IMR-90 (cell line): ENCODE measurements around the gene FER. TPM values are rescaled to one million over a fixed set of nuclear protein-coding genes. Genes with fewer than 3 reads are reported as not detected.

Source experiments
- ATAC-seq: fragments of 200-7000 bp; cut with Tn5 transposase; 2 replicates; pipeline ENCODE4 v1.9.1; 2020; ENCODE audit warnings: low read depth, mild to moderate bottlenecking, moderate library complexity
- BruUV-seq: library from RNA; stranded (reverse); fragments of 400-500 nt; replicated peaks from 2 replicates; lab custom pipeline; 2021; lab: Mats Ljungman, UMichigan
- CTCF ChIA-PET: fragments of 300-600 bp; formaldehyde crosslinking; extraction: SDS; loops from one replicate; lab custom pipeline; 2021; ENCODE audit warnings: antibody characterized with exemption; lab: Yijun Ruan, JAX
- POLR2A ChIA-PET: fragments of 300-600 bp; sonication (Branson Sonifier 250); formaldehyde crosslinking; loops from one replicate; lab custom pipeline; 2022; ENCODE audit warnings: antibody characterized with exemption; ENCODE audit not compliant: unreplicated experiment; lab: Charles Lee
- DNase-seq: peaks from one replicate; pipeline ENCODE4 v3.0.0; 2013
- H2AFZ ChIP-seq: replicated peaks from 2 replicates; pipeline ENCODE3; 2013; ENCODE audit warnings: low read length, mild to moderate bottlenecking; ENCODE audit not compliant: poor library complexity
- H2AK5ac ChIP-seq: 2 replicates; pipeline ENCODE4 v1.6.1; 2013; ENCODE audit warnings: low read depth, low read length, inconsistent platforms
- H2AK9ac ChIP-seq: replicated peaks from 2 replicates; pipeline ENCODE3; 2013; ENCODE audit warnings: mild to moderate bottlenecking, low read depth, low read length, moderate library complexity; ENCODE audit not compliant: poor library complexity
- H2BK120ac ChIP-seq: 2 replicates; pipeline ENCODE4 v1.6.1; 2013; ENCODE audit warnings: low read depth, low read length, inconsistent platforms
- H2BK15ac ChIP-seq: 3 replicates; pipeline ENCODE4 v1.6.1; 2013; ENCODE audit warnings: low read depth, low read length, inconsistent platforms
- H2BK20ac ChIP-seq: 2 replicates; pipeline ENCODE4 v1.6.1; 2013; ENCODE audit warnings: low read depth, mild to moderate bottlenecking, inconsistent platforms, low read length, moderate library complexity
- H2BK5ac ChIP-seq: 2 replicates; pipeline ENCODE4 v1.6.1; 2013; ENCODE audit warnings: mild to moderate bottlenecking, low read depth, low read length, inconsistent platforms; ENCODE audit not compliant: poor library complexity, severe bottlenecking
- H3K14ac ChIP-seq: replicated peaks from 2 replicates; pipeline ENCODE4 v1.6.1; 2013; ENCODE audit warnings: low read depth, low read length, inconsistent platforms
- H3K18ac ChIP-seq: 2 replicates; pipeline ENCODE4 v1.6.1; 2013; ENCODE audit warnings: low read depth, low read length, control low read depth
- H3K23ac ChIP-seq: 2 replicates; pipeline ENCODE4 v1.6.1; 2013; ENCODE audit warnings: low read depth, low read length, inconsistent platforms
- H3K27ac ChIP-seq: 2 replicates; pipeline ENCODE4 v1.5.1; 2013; ENCODE audit warnings: mild to moderate bottlenecking, control low read depth, low read length; ENCODE audit not compliant: insufficient read depth
- H3K27me3 ChIP-seq: 2 replicates; pipeline ENCODE4 v1.6.1; 2013; ENCODE audit warnings: low read length; ENCODE audit not compliant: control insufficient read depth, insufficient read depth
- H3K36me3 ChIP-seq: 2 replicates; pipeline ENCODE4 v1.6.1; 2013; ENCODE audit warnings: low read length, mixed read lengths; ENCODE audit not compliant: control insufficient read depth, insufficient read depth
- H3K4ac ChIP-seq: 2 replicates; pipeline ENCODE4 v1.6.1; 2013; ENCODE audit warnings: low read depth, low read length, inconsistent platforms
- H3K4me1 ChIP-seq: 2 replicates; pipeline ENCODE4 v1.6.1; 2013; ENCODE audit warnings: low read length, mixed read lengths; ENCODE audit not compliant: control insufficient read depth, insufficient read depth
- H3K4me2 ChIP-seq: 2 replicates; pipeline ENCODE4 v1.6.1; 2013; ENCODE audit warnings: low read depth, mild to moderate bottlenecking, control low read depth, low read length, moderate library complexity
- H3K4me3 ChIP-seq: 2 replicates; pipeline ENCODE4 v1.5.1; 2013; ENCODE audit warnings: low read depth, mild to moderate bottlenecking, control low read depth, low read length, moderate library complexity; ENCODE audit not compliant: insufficient read depth
- H3K56ac ChIP-seq: 2 replicates; pipeline ENCODE4 v1.6.1; 2013; ENCODE audit warnings: low read length, inconsistent platforms; ENCODE audit not compliant: insufficient read depth; ENCODE audit errors: extremely low read depth
- H3K79me1 ChIP-seq, 2 experiments: 2 replicates each; pipeline ENCODE4 v1.6.1; 2013; ENCODE audit warnings: low read length in 2 of 2, inconsistent platforms in 1 of 2, low read depth in 1 of 2
- H3K9ac ChIP-seq: 2 replicates; pipeline ENCODE4 v1.6.1; 2013; ENCODE audit warnings: low read depth, low read length, control low read depth
- H3K9me1 ChIP-seq: 2 replicates; pipeline ENCODE4 v1.6.1; 2013; ENCODE audit warnings: low read length, inconsistent platforms; ENCODE audit not compliant: insufficient read depth
- H3K9me3 ChIP-seq: 2 replicates; pipeline ENCODE4 v1.6.1; 2013; ENCODE audit warnings: low read length; ENCODE audit not compliant: control insufficient read depth, insufficient read depth
- H4K20me1 ChIP-seq: 2 replicates; pipeline ENCODE4 v1.6.1; 2013; ENCODE audit warnings: low read length, inconsistent platforms; ENCODE audit not compliant: insufficient read depth
- H4K5ac ChIP-seq: 2 replicates; pipeline ENCODE4 v1.6.1; 2013; ENCODE audit warnings: mild to moderate bottlenecking, low read depth, low read length, control low read depth
- H4K8ac ChIP-seq, 2 experiments: 2 replicates each; pipeline ENCODE4 v1.6.1; 2013; ENCODE audit warnings: low read depth in 2 of 2, low read length in 2 of 2, control low read depth in 1 of 2, inconsistent platforms in 1 of 2
- H4K91ac ChIP-seq: 2 replicates; pipeline ENCODE4 v1.6.1; 2013; ENCODE audit warnings: low read depth, low read length, inconsistent platforms; ENCODE audit not compliant: insufficient read depth
- BHLHE40 ChIP-seq: fragments of 150-350 bp; IDR thresholded peaks from 2 replicates; pipeline ENCODE4 v1.6.1; 2016; ENCODE audit warnings: mild to moderate bottlenecking, low read depth, low read length
- CEBPB ChIP-seq: IDR thresholded peaks from 2 replicates; pipeline ENCODE4 v1.6.1; 2012; ENCODE audit warnings: low read depth, low read length, improper control_type of control experiment
- CHD1 ChIP-seq: IDR thresholded peaks from 2 replicates; pipeline ENCODE4 v1.6.1; 2012; ENCODE audit warnings: low read depth, low read length, improper control_type of control experiment
- FOS ChIP-seq: fragments of 150-350 bp; IDR thresholded peaks from 2 replicates; pipeline ENCODE4 v1.6.1; 2016; ENCODE audit warnings: low read depth, low read length
- RAD21 ChIP-seq: IDR thresholded peaks from 2 replicates; pipeline ENCODE4 v1.6.1; 2012; ENCODE audit warnings: low read length, improper control_type of control experiment
- WGBS, 2 experiments: methylation state at CpG; one replicate each; pipeline versions ENCODE4 v1.1.5 to v1.1.7; 2013; ENCODE audit warnings: missing lambda C conversion rate in 2 of 2; ENCODE audit not compliant: insufficient read length in 1 of 2; ENCODE audit errors: extremely low coverage in 2 of 2; 5-methylcytosine and 5-hydroxymethylcytosine counted together
- dilution Hi-C: fragments of 300-500 bp; cut with HindIII; formaldehyde crosslinking; loops from one replicate; pipeline ENCODE4 v1.14.3; 2018; ENCODE audit warnings: low sequenced_read_pairs; ENCODE audit not compliant: unreplicated experiment
- in situ Hi-C: fragments of 300-500 bp; cut with MboI; formaldehyde crosslinking; loops from 3 replicates; pipeline ENCODE4 v1.14.3; 2019; ENCODE audit warnings: low sequenced_read_pairs, inconsistent platforms, mixed read lengths
- intact Hi-C: fragments of 100-400 bp; cut with micrococcal nuclease; formaldehyde crosslinking; loops from 2 replicates; pipeline ENCODE4 v1.10.0; 2022
- polyA plus RNA-seq, 3 experiments: library from polyadenylated mRNA; depleted of rRNA; stranded (reverse); fragments of >200 nt; gene quantifications; 2 replicates each; pipeline ENCODE4 v1.2.3, GENCODE V29; 2012; ENCODE audit warnings: low replicate concordance in 1 of 3
- total RNA-seq: library from RNA; depleted of rRNA; stranded (reverse); fragments of >200 nt; gene quantifications from 2 replicates; pipeline ENCODE4 v1.2.3, GENCODE V29; 2012

Gene FER
- total and polyA plus RNA-seq, 2 of the 4 experiments (the other 2 are of a cell fraction) = 3.5 to 32.4 TPM

- TF ChIP-seq CEBPB (peak; percentile 99), FOS (peak; percentile 95), RAD21 (no peak), CHD1 (no peak), BHLHE40 (peak; percentile 16; the same call in 1 of the 2 replicates)
- Histone ChIP-seq H2BK15ac (peak overlapping the region; percentile 50; the same call in 1 of the 3 replicates), H3K36me3 (no peaks in the 10 kb centered on the region), H3K4me3 (no peak overlapping the region; the same call in 1 of the 2 replicates), H3K27ac (no peak overlapping the region), H4K91ac (peak overlapping the region; percentile 58; the same call in 1 of the 2 replicates), H2AK5ac (no peak overlapping the region), H3K4me2 (peak overlapping the region; percentile 97; the same call in 1 of the 2 replicates), H3K4me1 (peaks cover 12% of the 10 kb centered on the region), H3K9ac (peak overlapping the region; percentile 49; the same call in 1 of the 2 replicates), H4K8ac (peak overlapping the region; percentile 10 to 86; a peak in 2 of 4 replicates), H2BK120ac (peak overlapping the region; percentile 96), H3K79me1 (peaks cover 30 to 48% of the 10 kb centered on the region in 2 experiments), H3K9me1 (0 out of 2 replicates have a peak, but pooled peaks cover 4% of the 10 kb centered on the region), H3K4ac (peak overlapping the region; percentile 92; the same call in 1 of the 2 replicates), H2AFZ (no peak overlapping the region), H2BK5ac (peak overlapping the region; percentile 95), H3K23ac (peak overlapping the region; percentile 98; the same call in 1 of the 2 replicates), H3K9me3 (peaks cover 3% of the 10 kb centered on the region; the same call in 1 of the 2 replicates), H3K18ac (peak overlapping the region; percentile 92; the same call in 1 of the 2 replicates), H2BK20ac (peak overlapping the region; percentile 97), H3K56ac (peak overlapping the region; percentile 81), H3K27me3 (no peaks in the 10 kb centered on the region), H4K5ac (peak overlapping the region; percentile 49; the same call in 1 of the 2 replicates), H3K14ac (peak overlapping the region; percentile 93), H2AK9ac (no peak overlapping the region), H4K20me1 (no peaks in the 10 kb centered on the region)
- DNase-seq = peak; percentile 97
- dilution Hi-C loops (no loop called here), in situ Hi-C loops (no loop called here), intact Hi-C loops (loop anchor here (5.0 kb wide), 2 partner anchors 54 to 606 kb away; partner anchors contain the start of genes FER and PJA2)
- ChIA-PET CTCF (interaction anchor here (0.6 kb wide), 1 partner anchor 12 kb away, joined by 3 read pairs; no protein-coding TSS in a partner anchor), POLR2A (no interaction called here)
- BruUV-seq = no TSS peak
- WGBS, 2 experiments = 0% methylated on average over 2 of the region's 4 CpGs; no CpG with 5 or more reads in 1 of the 2 experiments
- ATAC-seq = peak; percentile 97
These were observed 54.1 kb downstream of the FER start for GRCh38 chr5:108801776-108802175.
